GM19324 (cell line): ENCODE results near the gene USPL1.
A peak's percentile ranks its signal among the peaks of the same experiment; 100 is the strongest.

Experiments used
- ATAC-seq: cut with Tn5 transposase; IDR thresholded peaks from one replicate; pipeline ENCODE4 v1.9.1; 2021; ENCODE audit warnings: mild to moderate bottlenecking, moderate library complexity; ENCODE audit not compliant: unreplicated experiment, low FRiP score

The USPL1 gene

DNA sequence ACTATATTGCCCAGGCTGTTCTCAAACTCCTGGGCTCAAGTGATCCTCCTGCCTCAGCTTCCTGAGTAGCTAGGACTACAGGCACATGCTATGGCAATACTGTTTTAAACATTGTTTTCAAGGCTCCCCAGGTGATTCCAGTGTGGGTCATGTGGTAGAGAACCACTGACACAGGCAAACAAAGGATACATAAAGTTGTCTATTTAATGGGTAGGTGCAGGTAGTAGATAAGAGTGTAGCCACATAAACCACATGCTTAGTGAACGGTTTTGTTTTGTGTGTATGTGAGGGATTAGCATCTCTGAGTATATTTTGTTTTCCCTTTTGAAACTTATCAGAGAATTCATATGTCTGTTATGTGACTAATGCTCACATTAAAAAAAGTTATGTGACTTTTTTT lies 36.7 kb downstream of the USPL1 start:
- no peak for ATAC-seq

DNA sequence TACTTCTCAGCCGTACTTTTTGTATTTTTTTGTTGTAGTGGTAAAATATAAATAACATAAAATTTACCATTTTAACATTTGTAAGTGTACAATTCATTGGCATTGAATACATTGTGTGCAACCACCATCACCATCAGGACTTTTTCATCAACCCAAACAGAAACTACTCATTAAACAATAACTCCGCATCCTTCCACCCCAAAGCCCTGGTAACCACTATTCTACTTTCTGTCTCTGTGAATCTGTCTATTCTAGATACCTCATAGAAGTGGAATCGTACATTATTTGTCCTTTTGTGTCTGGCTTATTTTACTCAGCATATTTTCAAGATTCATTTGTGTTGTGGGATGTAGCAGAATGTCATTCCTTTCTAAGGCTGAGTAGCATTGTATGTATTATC lies 38.5 kb downstream of the USPL1 start:
- ATAC-seq, result no peak

DNA sequence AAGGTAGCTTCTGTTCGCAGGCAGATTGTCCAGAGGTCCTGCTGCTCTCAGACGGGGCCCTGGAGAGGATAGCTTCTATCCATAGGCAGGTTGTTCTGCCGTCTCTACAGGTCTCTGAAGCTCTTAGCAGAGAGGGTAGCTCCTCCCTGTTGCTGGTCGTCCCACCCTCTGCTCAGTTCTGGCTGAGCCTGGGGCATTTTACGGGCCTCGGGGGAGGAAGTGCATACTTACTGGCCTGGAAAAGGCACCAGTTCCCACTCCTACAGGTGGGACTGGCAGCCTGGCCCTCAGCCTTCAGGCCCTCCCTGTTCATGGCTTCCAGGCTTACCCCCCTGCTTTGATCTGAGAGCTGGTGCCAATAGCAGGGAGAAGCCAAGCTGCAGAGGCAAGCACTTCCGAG lies 42.3 kb downstream of the USPL1 start:
- ATAC-seq, result no peak

DNA sequence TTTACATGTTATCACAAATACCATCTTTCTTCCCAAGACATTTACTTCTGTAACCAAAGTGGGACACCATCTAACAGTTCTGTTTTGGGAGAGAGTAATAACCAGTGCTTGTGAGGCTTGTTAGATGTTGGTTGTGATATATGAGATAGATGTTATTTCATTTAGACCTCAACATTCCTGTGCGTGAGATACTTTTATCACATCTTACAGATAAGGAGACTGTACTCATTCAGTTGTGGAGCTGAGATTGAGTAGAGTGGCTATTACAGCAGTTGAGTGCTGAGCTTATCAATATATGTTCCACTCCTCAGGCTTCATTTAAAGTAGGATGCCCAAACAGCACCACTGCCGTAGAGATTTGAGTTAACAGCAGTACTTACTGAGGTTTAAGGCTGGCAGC lies 43.1 kb downstream of the USPL1 start:
- ATAC-seq, result no peak

DNA sequence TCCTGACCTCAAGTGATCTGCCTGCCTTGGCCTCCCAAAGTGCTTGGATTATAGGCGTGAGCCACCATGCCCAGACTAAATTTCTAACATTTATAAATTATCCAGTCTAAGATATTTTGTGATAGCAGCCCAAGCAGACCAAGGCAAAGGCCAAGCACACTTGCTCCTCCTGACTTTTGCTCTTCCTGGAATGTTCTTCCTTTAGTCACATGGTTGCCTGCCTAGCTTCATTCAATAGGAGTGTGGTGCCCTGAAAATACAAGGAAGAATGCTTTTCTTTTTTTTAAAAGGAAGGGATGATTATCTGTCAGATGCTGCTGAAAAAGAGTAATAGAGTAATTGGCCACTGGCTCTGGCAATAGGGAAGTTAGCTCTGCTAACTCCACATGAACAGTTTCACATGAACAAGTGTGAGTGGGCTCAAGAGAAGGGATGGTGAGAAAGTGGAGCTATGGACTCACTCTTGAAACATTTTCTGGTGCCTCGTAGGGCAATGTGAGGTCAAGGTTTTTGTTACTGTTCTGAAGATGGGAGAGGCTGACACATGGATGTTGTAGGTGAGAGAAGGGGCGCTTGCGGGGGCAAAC lies 47.1 kb downstream of the USPL1 start:
- ATAC-seq, result no peak

DNA sequence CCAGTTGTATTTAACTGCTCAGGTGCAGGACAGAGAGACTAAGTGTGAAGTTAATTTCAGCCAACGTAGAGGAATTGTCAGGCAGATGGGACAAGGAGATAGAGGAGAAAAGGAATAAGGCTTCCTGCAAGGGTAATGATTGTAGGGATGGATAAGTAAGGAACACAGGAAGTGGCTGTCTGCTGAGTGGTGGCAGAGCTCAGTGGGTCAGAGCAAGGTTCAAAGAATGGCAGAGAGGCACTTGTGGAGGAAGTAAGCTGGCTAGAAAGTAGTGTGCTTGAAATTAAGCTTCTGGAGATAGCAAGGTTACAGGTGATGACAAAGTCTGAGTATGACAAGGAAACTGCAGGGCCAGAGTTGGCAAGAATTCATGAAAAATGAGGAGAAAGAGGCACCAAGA lies 47.9 kb downstream of the USPL1 start:
- ATAC-seq, result no peak

DNA sequence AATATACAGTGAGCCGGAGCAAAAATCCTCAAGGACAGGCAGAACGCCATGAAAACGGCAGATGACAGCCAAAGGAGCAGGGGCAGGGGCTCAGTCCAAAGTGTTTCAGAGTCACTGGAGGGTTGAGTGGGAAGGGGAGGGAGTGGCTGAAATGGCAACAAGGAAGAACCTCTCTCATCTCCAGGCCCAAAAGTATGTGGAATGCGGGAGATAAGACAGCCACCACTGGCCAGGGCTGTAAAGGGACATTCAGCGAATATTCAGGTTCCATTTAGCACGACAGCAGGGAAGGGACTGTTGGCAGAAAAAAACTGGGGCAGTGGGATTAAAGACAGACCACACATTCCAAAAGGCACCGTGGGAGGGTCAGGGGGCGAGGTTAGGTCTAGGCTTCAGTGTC lies 48.4 kb downstream of the USPL1 start:
- ATAC-seq, result no peak

DNA sequence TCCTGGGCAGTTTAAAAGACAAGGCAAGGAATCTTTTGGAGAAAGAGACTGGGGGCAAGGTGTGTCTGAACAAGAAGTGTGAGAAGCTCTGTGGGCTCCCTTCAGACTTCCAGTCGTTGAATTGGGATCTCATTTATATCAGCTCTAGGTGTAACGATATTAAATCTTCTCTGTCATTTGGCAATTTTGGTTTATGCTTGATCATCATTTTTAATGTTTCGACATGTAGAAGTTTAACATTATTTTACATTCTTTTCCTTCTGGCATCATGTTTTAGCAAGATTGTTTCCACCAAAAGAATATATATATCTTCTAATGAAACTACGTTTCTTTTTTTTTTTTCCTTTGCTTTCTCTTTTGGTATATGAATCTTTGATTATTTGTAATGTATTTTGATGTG lies 49.3 kb downstream of the USPL1 start:
- no peak for ATAC-seq

DNA sequence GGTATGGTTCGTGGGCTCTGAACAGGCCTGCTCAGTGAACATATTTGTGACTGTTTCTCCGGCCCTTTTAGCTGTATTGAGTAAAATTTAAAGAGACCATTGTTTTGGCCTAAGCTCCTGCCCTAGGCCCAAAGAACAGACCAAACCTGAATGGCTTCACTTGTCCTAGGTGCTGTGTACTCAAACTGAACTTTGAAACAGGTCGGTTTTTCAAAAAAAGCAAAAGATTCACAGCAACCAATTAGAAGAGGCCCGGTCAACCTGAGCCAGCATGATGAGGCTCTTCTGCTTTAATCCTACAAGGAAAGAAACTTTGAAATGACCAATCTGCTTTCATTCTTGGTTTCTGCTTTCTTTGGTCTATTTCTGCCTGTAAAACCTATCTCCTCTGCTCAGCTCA lies 50.6 kb downstream of the USPL1 start:
- no peak for ATAC-seq

DNA sequence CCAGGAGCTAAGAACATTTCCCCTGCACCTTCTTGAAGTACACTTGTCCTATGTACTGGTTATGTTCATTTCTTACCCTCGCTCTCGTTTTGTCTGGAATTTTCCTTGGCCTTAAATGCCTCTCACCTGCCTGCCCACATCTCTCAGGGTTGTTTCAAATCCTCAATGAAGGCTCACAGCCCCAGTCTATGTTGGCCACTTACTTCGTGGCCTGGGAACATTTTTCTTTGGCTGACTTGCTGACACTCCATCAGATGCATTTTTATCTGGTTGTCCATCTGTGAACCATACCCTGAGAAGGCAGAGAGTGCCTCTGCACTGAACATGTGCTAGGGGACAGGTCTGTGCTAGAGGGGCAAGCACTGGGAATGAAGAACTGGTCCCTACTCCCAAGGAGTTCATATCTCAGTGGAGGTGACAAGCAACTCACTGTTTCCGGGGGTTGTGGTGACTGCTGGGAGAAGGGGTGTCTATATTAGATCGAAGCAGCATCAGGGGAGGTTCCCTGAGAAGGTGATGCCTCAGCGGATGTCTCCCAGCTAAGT lies 53.6 kb downstream of the USPL1 start:
- ATAC-seq, result no peak

DNA sequence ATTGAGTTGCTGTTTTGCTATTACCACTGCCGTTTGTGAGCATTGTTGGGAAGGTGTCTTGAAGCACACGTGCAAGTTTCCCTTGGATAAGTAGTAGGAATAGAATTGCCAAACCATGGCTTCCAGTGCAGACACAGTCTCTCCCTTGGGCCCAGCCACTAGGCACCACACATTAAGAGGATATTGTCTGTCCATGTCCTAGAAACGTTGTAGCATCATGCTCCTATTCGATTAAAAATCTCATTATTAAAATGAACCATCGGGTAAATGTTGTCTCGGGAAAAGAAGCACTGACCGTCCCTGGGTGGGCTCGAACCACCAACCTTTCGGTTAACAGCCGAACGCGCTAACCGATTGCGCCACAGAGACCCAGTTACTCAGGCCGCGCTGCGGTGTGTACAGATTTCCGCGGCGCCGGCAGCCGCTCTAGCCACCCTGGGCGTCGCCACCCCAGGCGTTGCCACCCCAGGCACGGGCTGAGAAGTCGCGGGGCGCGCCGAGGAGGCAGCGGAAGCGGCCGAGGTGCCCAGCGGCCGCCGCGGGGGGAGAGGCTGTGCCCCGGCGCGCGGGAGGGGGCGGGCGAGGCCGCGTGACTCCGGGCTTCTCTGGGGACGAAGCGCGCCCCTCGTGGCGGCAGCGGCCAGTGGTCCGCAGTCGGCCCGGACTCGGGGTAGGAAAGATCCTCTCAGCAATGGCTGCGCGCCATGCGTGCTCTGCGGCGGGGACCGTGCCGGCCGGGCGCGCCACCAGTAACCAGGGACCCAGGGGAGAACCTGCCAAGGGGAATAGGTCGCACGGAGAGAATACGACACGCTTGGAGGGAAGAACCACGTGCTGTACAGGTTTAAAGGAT lies 56.2 kb downstream of the USPL1 start:
- peak; percentile 93 for ATAC-seq

DNA sequence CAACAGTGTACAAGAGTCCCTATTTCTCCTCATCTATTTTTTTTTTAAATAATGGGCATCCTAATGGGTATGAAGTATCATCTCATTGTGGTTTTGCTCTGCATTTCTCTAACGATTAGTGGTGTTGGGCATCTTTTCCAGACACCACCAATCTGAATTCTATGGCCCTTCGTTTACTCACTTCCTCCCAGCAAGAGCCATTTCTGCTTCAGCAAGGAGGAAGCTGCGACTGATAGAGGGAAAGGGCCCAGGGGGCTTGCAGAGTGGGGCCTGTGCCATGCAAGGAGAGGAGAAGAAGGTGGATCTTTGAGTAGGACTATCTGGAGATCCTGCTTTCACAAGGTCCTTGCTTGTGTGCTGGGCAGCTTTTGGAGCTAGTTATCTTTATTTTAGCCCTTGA lies 58.0 kb downstream of the USPL1 start:
- no peak for ATAC-seq

DNA sequence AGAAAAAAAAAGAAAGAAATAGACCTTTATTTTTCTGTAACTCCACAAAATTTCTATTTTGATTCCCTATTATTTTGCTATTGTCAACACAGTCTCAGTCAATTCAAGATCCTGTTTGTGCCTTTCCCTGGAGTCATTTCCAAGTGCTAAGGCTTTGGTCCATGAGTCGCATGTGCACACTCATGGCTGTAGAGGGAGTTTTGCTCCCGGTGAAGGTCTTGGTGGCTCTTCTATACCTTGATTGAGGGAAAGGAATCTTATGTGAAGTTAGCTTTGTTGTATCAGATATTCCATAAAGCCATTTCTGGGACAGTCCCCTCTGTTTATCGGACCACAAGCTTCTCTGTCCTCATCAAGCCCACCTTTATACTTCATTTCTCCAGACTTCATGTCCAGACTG lies 59.0 kb downstream of the USPL1 start:
- no peak for ATAC-seq

DNA sequence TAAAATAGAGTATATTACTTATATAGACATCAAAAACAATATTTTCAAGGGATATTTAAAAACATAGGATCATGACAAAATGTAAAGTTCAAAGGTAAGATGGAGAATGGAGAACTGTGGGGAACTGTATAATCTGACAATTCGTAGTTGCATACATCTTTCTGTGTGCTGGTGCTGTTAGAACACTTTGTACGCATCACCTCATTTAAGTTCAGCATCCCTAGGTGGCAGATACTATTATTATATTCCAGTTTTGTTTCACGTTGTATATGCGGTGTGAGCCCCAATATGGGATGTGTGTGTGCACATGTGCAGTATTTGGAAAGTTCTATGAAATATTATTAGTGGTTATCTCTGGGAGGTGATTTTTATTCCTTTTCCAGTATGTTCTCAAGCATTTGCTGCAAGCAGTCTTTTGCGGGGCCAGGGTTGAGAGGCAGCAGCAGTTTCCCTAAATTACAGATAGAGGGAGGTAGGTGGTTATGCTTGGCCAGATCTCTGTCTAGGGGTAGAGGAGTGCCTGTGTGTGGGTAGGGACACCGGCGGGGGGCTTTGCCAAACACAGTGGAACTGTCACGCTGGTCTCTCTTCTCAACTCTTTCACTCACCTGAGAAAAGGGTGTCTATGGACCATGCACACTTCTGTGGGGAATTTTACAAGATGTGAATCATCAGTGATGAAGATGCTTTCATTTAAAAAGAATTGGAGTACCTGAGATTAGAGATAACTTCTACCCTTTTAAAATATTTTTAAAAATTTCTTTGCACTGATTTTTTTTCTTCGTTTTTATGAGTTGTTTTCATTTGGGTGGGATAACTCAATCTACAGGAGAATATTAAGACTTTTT lies 62.0 kb downstream of the USPL1 start:
- no peak for ATAC-seq

DNA sequence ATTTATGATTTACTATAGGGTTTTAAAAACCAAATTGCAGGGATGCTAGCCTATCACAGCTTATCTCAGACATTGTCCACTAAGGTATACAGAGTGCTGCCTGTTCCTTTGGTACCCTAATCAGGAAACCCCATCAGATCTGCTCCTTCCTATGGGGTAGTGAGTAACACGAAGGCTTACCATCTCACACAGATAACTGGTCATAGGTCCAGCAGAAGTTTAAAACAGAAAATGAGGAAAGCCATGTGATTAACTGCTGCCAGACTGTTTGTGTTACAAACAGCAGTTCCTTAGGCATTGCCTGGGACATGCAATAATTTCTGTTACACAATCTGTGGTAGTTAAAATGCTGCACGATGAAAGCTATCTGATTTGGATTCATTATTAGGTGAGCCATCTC lies 64.1 kb downstream of the USPL1 start:
- no peak for ATAC-seq

DNA sequence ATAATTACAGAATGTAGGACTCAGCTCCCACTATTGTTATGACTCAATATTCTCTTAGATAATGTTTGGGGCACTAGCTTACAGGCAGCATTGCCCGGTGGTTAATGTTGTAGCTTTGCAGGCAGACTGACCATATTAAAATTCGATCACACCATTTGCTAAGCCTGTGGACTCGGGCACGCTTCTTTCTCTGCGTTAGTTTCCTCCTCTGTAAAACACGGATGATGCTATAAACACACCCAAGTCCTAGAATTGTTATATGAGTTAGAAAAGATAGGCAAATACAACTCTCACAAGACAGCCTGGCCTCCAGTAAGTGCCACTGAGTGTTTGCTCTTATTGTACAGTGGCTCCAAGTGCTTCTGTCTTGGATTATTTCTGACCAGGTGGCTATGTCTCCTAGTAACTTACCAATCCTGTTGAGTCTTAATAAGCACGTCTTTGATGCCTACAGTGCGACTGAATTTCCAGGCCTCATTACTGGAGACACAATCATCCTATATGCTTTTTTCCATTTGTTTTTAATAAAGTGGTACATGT lies 67.7 kb downstream of the USPL1 start:
- ATAC-seq, result no peak

DNA sequence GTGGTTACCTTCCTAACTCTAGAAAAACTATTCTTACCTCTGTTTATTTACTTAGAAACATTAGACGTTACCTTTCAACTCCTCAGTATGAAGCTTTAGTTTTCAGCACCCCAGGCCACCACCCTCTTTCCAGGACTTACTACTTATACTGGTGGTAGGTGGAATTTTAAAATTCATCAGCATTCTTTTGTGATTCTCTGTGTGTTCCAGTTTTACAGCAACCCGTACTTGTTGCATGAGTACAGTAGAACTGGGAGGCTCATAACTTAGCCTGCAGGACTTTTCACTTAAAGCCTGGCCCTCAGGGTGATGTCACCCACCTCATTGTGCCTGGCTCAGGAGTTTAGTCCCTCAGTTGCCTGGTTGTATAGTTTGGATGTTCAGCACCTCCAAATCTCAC lies 68.3 kb downstream of the USPL1 start:
- ATAC-seq, result no peak

DNA sequence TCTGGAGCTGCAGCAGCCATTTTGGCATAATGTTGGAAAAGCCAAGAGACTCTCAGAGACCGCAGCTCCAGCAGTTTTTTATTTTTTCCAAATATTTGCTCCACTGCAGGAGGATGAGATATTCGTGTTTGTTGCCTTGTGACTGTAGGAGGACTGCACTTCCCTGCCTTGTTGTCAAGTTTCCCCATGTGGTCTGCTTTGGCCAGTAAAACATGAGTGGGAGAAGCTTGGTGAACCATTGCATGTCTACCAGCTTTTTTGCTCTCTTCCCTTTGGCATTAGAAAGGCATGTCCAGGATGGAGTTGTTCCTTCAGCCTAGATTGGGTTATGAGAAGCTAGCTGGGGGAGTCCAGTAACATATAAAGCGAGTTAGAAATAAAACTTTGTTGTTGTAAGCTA lies 69.9 kb downstream of the USPL1 start:
- ATAC-seq, result no peak

DNA sequence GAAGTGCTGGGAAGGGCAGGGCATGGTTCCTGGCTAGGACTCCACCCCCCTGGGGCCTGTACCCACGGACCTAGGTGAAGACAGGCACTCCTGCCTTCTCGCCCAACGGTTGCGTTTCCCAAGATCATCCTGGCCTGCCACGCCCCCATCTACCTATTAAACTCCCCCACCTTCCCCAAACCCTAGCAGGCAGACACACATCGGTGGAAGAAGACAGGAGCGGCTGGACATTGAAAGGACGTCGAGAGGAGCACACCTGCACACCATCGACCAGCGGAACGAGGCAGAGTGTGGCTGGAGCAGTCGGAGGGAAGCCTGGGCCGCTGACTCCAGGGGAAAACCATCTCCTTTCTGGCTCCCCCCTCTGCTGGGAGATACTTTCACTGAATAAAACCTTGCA lies 72.0 kb downstream of the USPL1 start:
- ATAC-seq, result no peak

DNA sequence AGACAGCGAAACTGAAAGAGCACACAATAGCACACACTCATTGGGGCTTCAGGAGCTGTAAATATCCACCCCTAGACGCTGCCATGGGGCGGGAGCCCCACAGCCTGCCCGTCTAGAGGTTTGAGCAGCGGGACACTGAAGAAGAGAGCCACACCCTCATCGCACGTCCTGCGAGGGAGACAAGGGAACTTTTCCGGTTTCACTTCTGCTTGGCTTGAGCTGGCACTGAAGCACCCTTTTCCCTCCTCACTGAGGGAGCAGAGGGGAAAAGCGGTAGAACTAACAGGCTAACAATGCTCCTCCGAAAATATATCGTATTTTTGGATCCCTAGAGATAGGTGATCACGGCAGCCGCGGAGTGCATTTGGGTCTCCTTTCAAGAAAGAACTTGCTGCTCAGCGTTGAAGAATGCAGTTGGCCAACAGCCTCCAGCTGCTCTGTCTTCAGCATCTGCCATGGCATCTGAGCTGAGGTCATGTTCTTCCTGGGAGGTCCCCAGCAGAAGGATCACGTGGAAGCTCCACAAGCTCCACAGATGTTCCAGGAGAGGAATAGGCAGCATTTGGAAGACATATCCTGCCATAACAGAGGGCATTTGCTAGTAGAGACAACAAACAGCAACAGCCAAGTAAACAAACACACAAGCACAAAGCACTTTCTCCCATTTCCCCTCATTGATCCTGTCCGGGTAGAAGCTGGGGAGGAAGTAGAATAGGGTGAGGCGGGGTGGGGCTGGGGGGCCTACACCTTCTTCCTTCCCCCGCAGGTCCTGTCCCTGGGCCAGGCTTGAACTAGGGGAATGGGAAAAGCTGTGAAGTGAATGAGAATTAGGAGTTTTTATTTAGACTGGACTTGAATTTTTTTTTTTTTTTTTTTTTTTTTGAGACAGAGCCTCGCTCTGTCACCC lies 72.8 kb downstream of the USPL1 start:
- ATAC-seq, result peak; percentile 59
